HG02852 (cell line): ENCODE measurements around the gene SLC13A3.

Source experiments
- ATAC-seq: cut with Tn5 transposase; IDR thresholded peaks from one replicate; pipeline ENCODE4 v1.9.1; 2021; ENCODE audit warnings: mild to moderate bottlenecking, moderate library complexity; ENCODE audit not compliant: unreplicated experiment

The SLC13A3 gene

DNA sequence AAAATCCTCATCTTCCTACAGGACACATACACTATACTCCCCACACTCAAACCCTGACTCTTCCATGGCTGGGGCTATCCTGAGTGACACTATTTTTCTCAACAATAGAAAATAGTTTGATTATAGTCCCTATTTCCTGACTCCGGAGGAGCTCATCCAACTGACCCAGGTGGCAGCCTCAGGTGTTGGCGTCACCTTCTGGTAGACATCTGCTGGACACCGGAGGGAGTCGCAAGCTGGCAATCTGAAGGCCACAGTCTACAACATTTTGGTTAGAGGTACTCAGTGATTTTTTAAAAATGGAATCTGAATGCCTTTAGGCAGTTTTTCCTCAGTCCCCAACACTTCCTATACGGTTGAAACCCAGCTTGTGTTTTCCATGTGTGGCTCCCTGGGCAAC is 68.6 kb downstream of the SLC13A3 start:
- ATAC-seq: no peak

DNA sequence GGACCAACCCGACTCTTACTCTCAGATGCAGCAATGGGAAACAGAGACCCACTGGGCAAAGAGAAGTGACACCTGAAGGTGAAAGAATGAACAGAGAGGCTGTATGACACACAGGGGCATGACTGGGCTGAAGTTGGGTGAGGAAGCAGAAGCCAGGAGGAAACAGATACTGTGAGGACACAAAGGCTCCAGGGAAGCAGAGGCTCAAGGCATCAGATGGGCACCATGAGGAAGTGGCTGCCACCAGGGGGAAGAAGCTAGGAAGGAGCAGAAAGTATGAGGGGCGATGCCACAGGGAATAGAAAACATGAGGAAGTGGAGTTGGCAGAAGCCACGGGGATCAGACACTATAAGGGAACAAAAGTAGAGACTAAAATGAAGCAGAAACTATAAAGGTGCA is 69.9 kb downstream of the SLC13A3 start:
- ATAC-seq: no peak

DNA sequence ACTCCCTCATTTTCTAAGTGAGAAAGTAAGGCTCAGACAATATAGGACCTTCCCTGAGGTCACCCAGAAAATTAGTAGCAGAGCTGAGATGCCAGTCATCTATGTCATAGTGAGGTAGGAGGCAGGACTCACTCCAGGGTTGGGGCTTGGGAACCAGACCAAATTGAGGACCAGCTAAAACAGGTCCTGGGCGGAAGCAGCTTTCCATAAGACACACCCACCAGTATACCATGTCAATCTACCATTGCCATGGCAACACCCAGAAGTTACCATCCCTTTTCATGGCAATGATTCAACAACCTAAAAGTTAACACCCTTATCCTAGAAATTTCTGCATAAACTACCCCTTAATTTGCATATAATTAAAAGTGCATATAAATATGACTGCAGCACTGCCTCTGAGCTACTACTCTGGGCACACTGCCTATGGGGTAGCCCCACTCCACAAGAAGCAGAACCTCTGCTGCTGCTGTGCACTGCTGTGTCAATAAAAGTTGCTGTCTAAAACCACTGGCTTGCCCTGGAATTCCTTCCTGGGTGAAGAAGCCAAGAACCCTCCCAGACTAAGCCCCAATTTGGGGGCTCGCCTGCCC is 70.5 kb downstream of the SLC13A3 start:
- no peak for ATAC-seq

DNA sequence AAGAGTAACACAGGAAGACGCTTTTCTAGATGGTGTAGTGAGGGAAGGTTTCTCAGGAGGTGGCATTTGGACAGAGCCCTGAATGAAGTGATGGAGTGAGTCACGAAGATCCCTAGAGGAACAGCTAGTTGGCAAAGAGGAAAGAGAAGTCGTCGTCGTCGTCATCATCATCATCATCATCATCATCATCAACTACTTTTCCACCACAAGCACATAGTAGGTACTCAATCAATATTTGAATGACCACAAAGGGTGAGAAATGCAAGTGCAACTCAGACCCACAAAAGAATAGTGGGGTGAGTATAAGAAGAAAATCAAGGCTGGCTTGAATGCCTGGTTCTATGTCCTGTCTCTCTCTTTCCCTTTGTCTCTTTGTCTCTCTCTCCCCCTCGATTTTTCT is 72.5 kb downstream of the SLC13A3 start:
- ATAC-seq: no peak

DNA sequence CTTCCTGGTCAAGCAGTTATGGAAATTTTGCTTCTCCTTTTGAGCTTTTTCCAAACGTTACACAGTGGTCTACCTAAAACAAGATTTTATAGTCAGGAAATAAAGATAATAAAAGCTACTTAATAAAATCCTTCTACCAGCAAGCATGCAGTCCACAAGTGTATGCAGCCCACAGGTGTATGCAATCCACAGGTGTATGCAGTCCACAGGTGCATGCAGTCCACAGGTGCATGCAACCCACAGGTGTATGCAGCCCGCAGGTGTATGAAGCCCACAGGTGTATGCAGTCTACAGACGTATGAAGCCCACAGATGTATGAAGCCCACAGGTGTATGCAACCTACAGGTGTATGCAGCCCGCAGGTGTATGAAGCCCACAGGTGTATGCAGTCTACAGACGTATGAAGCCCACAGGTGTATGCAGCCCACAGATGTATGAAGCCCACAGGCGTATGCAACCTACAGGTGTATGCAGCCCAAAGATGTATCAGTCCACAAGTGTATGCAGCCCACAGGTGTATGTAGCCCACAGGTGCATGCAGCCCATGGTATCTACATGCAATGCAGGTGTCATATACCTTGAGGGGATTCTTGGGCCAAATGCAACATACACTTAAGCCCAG is 74.4 kb downstream of the SLC13A3 start:
- no peak for ATAC-seq

DNA sequence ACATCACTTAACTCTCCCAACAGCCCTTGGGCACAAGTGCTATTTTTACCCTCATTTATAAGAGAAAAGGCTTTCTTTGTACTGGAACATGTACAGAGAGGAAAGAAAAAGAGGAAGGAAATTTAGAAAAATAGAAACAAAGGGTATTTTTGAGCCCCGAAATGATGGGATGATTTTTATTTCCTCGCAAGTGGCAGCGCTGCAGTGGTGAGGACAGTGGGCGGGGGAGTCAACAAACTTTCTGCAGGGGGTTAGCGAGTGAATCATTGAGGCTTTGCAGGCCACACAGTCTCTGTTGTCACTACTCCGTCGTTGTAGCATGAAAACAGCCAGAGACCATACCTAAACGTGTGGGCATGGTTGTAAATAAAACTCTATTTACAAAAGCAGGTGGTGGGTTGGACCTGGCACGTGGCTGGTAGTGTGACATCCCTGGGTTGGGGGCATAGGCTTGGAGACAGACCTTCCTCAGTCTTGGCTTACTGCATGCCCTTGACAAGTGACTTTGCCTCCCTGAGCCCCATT is 75.3 kb downstream of the SLC13A3 start:
- ATAC-seq: no peak

DNA sequence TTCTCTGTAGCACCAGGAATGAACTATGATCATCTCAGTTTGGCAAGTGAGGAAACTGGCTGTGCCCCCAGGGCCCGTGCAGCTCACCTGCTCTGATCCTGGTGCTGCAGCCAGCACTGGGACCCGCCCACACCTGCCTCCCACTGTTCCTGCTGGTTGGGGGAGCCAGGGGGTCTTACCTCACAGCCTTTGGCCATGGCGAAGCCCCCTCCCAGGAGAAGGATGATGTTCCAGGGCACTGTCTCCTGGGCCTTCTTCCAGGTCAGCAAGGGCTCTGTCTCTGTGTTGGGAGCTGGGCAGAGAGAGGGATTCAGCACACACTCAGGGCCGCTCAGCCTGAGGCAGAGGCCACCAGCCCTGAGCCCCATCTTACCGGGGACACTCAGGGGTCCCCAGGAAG is 75.9 kb downstream of the SLC13A3 start:
- no peak for ATAC-seq

DNA sequence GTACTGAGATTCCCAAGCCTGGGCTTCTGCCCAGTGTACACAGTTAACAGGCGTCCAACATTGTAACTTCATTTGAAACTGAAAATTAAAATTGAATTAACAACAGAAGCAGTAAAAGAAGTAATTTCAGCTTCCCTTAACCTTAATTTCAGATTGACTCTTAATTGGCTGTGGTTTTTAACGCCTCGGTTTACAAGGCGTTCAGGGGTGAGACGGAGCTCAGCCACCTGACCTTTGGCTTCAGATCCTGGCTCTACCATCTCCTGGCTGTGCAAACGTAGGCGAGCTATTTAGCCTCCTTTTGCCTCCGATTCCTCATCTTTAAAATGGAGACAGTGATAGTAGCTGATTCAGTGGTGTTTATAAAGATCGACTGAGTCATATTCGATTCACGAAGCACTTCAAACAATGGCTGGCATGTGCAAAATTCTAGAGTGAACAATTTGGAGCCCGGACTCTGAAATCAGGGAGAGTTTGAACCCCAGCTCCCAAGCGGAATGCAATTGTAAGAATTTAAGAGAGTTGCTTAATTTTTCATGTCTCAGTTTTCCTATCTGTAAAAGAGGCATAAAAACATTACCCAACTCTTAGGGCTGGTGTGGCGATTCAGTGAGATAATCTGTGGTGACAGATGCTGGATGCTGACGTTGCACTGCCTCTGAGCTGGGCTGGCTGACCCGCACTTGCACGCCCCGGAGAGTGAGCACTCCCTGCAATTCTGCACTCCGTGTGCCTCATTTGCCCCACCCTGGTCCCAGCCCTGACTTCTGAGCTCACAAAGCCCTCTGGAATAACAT is 77.3 kb downstream of the SLC13A3 start:
- ATAC-seq: no peak

DNA sequence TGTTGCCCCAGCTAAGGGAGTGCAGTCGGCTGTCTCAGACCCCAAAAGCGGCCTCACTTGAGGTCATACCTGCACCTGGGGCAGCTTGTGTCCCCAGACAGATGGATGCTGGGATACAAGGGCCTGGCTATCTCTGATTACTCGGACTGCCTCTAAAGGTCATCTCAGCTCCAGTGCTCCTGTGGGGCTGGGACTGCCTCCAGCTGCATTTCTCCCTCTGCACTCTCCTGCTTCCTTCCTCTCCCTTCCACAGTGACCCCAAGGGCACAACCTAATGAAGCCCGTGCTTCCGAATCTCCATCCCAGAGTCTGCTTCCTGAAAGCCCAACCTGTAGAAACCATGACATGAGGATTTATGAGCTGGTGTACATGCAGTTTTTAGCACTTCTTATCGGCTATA is 78.0 kb downstream of the SLC13A3 start:
- no peak for ATAC-seq

DNA sequence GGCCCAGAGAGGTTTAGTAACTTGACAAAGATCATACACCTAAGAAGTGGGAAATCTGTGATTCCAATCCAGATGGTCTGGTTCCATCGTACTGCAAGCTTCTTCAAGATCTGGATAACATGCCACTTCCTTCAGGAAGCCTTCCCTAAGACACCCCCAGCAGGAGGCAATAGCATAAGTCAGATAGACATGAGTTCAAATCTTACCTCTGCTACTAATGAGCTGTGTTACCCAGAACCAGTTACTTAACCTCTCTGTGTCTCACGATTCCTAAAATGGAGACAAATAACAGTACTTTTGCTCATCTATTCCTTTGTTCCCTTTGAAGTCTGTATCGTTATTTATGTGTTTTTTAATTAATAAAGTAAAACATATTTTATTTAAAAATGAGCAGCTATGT is 78.5 kb downstream of the SLC13A3 start:
- no peak for ATAC-seq

DNA sequence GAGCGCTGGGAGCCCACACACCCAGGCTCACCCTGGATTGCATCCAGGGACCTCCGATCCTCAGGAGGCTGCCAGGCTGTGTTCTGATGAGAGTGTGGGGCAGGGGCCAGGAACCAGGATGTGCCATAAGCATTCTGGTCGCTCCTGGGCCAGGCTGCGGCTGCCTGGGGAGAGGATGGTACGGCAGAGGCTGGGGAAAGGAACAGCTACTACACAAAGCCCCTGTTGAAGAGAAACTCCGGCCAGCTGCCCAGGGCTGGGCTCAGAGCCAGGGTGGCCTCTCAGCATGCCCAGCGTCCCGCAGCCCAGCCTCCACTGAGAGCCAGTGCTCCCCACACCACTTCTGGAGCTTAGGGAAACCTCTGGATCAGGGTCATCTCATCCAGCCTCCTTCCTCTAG is 79.1 kb downstream of the SLC13A3 start:
- ATAC-seq: no peak

DNA sequence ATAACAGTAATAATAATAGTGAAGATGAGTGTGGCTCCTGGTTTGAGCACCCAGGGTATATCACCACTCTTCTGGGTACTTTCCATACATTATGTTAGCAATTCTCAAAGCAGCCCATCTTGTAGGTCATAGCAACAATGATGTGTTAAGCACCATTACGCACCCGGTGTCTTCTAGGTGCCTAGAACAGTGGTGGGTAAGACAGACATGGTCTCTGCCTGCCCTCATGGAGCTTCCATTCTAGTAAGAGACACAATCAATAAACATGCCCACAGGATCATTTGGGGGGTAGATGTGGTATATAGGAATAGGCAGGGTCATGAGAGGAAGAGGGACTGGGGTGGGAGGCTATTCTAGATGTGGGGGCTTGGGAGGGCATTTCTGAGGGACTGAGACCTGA is 79.8 kb downstream of the SLC13A3 start:
- no peak for ATAC-seq

DNA sequence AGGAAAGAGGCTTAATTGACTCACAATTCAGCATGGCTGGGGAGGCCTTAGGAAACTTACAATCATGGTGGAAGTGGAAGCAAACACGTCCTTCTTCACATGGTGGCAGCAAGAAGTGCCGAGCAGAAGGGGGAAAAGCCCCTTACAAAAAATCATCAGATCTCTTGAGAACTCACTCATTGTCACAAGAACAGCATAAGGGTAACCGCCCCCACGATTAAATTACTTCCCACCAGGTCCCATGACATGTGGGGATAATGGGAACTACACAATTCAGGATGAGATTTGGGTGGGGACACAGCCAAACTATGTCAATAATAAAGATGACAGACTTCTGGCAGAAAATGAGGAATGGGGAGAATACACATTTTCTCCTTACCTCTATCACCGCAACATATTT is 80.3 kb downstream of the SLC13A3 start:
- no peak for ATAC-seq

DNA sequence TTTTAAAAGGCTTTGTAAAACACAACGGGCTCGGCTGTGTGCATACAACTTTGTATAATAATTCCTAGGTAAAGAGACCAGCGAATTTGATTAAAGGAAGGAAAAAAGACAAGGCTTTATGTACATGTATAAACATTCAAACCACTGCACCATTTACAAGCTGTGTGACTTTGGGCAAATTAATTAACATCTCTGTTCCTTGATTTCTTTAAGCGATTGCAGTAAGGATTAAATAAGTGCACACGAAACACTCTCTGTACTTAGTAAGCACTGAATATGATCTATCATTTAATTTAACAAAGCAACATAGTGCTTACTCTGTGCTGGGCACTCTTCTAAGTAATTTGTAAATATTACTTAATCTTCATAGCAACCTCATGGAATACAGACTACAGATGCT is 81.3 kb downstream of the SLC13A3 start:
- ATAC-seq: no peak

DNA sequence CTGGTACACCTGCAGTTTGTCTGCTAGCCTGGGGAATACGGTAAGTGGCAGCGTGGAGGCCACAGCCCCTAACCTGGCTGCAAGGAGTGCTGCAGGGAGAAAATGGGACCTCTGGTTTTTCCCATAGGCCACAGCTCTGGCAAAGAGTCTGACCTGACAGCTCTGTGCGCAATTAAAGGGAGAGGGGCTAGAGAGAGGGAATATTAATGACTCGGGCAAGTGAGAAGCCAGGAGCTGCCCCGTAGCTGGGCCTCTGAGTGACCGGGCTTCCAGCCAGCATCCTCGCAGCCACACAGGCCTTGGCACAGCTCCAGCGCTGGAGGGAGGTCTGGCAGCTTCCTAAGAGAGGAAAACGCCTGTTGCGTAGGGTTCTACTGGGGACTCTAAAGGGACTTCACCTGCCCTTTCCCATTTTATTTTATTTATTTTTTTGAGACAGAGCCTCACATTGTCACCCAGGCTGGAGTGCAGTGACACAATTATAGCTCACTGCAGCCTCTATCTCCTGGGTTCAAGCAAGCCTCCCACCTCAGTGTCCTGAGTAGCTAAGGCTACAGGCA is 82.6 kb downstream of the SLC13A3 start:
- ATAC-seq: no peak

DNA sequence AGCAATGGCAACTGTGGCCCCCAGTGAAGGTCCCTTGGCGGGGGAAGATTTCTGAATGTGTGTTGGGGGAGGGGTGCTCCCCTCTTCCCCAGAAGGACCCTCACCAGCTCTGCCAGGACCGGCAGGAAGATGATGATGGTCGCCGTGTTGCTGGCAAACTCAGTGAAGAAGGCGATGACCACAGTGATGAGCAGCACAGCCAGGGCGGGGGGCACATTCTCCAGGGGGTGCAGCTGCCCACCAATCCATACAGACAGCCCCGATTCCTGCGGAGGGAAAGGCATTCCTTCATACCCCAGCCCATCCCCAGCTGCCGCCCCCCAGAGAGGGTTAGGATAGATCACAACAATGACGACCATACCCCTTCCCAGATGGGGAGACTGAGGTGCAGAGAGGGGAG is 85.1 kb downstream of the SLC13A3 start:
- ATAC-seq: no peak

DNA sequence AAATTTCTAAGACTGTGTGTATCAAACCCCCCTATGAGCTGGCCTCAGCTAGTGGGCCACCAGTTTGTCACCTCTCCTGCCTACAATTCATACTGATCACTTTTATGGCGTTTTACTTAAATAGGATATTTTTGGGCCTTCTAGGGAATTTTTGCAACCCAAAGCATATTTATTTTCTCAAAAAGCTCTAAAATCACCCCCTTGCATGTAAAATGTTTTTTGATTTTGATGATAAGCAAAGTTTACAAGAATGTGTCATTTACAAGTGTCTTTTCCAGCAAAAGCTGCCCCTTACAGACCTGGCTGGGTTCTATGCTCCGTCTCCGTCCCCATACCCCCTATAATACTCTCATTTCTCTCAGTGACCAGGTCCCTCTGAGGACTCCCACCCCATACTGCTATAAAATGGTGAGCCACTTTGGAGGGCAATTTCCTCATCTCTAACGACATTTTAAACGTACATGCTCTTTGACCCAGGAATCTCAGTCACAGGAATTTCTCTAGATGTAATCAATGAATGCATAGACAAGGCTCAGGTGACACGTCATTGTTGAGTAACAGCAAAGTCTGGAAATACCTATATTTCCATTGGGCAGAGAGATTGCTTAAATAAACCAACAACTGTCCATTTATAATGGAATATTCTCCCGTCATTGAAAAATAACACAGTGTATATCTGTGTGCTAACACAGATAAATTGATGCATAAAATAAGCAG is 86.9 kb downstream of the SLC13A3 start:
- ATAC-seq: no peak

DNA sequence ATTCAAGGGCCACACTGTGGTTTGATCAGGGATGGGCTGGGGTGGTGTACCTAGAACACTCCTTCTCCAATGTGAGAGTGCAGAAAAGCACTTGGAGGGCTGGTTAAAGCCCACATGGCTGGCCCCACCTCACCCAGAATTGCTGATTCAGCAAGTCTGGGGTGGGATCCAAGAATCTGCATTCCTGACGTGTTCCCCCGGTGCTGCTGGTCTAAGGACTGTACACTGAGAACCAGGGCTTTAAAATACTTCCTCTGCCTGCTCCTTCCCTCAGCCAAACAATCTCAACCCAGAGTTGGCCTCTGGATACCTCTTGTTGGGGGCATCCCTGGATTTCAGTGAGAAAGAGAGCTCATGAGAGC is 87.4 kb downstream of the SLC13A3 start:
- ATAC-seq: no peak

DNA sequence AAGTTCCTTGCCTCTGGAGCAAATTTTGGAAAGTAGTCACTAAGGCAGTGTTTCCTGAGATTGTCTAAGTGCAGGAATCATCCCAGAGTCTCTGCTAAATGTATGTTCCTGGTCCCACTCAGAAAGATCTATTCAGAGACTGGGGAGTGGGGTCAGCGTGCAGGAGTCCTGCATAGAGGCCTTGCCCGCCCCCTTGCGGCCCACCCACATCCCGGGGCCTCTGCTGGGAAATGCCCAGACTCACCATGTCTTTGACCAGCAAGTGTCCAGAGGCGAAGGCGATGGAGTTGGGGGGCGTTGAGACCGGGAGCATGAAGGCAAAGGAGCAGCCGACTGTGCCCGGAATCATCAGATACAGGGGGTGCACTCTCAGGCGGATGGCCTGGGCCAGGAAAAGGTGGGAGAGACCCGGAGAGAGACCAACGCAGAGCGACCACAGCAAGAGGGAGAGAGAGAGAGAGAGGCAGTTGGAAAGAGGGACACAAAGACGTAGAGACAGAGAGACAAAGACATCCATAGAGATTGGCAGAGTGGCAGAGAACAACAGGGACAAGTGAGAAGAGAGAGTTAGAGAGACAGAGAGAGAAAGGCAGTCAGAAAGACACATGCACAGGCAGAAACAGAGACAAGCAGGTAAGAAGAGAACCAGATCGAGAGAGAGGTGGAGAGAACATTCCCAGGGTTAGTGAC is 87.9 kb downstream of the SLC13A3 start:
- no peak for ATAC-seq

DNA sequence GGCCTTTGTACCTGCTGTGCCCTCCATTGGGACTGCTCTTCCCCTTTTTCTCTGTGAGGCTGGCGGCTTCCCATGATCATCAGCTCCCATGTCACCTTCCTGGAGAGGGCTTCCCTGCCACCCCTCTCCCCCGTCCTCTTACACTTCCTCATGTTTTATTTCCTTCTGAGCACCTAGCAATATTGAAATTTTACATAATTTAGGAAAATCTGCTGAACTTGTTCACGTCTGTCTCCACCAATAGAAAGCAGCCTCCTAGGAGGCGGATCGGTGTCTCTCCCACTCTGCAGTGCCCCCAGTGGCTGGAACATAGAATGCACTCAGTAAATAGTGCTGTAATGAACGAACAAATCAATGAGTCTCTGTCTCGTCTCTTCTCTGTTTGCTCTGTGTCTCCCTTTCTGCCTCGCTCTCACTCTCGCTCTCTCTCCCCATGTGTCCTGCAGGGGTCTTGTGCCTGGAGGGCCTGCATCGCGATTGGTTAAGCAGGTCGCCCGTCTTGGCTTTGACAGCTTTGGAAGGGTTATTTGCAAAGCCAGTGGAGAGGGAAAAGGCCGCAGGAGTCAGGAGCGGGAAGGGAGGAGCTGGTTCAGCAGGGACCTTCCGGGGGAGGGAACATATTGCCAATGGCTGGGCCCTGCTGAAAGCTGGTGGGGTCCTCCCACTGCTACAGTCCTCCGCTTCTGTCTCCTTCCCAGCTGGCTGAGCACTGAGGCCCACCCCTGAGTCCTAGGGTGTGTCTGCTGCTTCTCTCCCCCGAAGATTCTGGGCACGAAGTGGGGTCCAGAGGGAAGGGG is 88.7 kb downstream of the SLC13A3 start:
- no peak for ATAC-seq
